NK-92 treated with Interleukin-12 subunit alpha and Interleukin-12 subunit beta, amount 100 ng/mL, for 24 hours (cell line): Measurements from ENCODE around the gene ANGEL1.

ENCODE experiments used
- DNase-seq: peaks from one replicate; lab custom pipeline; 2025; lab: John Stamatoyannopoulos, UW

Gene ANGEL1

DNA sequence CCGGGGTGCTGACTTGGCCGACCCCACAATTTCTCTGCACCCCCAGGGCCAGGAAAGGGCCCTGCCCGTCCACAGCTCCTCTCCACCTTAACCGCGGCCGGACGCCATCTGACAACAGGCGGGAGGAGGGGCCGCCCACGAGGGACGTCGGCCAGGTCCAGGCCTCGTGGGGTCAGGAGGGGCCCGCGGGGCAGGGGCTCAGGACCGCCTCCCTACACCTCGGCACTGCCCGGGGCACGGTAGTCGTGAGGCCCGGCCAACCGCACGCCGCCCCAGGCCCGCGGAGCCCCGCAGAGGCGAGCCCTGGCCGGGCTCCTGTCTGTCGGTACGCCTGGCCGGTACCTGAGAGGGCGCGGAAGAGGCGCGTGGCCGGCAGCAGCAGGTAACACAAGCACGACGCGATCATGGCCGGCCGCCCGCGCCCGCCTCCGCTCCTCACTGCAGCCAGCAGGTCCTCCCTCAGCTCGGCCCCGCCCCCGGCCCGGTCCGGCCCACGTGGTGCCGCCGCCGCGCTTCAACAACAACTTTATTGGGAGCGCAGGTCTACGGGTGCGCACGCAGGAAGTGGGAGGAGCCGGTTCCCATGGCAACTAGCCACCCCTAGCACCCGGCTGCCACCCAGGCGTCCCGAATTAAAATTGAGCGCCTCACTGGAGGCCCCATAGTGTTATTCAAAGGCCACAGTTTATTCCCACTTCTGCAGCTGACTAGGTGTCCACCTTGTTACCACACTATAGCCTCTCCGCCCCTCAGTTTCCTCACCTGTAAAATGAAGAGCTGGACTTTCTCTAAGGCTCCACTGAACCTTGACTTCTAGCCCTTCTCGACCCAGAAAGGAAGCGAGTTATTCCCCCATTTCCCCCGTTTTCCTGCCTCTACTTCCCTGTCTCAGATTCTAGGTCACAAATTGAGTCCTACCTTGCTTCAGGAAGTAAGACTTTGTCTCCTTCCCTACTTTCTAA, at the start of gene ANGEL1:
Gene ANGEL1, minus strand, starts transcription at position 461 of the 962 bp plus-strand sequence. Its CDS starts 55 bp downstream, at position 406.
- DNase-seq = peak; percentile 95

GRCh38 chr14:76861574-76862255, 49.0 kb upstream of the ANGEL1 start:
- DNase-seq = no peak

- no peak for DNase-seq
These were observed 44.1 kb upstream of the ANGEL1 start for GRCh38 chr14:76856769-76857168.

GRCh38 chr14:76855066-76855465, 42.4 kb upstream of the ANGEL1 start:
- no peak for DNase-seq

DNA sequence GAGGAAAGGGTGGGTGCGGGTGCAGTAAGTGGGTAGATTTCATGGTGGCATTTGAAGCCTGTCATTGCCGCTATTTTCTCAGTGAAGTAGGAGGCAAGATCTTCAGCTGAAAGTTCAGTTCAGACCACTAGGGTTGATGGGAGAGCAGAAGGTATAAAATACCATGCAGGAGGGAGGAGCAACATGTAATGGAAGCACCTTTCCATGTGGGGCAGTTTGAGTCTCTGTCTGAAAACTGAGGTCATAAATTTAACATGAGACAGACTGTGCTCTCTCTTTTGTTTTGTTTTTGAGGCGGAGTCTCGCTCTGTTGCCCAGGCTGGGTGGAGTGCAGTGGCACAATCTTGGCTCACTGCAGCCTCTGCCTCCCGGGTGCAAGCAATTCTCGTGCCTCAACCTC, 36.2 kb upstream of the ANGEL1 start:
- DNase-seq = no peak

- no peak for DNase-seq
These were observed 33.8 kb upstream of the ANGEL1 start for GRCh38 chr14:76846331-76847047.

GRCh38 chr14:76844223-76844622, 31.5 kb upstream of the ANGEL1 start:
- DNase-seq = no peak

GRCh38 chr14:76842414-76842813, 29.7 kb upstream of the ANGEL1 start:
- DNase-seq = no peak

- DNase-seq = no peak
These were observed 24.8 kb upstream of the ANGEL1 start for GRCh38 chr14:76837524-76837923.

GRCh38 chr14:76836029-76836630, 23.4 kb upstream of the ANGEL1 start:
- no peak for DNase-seq

DNA sequence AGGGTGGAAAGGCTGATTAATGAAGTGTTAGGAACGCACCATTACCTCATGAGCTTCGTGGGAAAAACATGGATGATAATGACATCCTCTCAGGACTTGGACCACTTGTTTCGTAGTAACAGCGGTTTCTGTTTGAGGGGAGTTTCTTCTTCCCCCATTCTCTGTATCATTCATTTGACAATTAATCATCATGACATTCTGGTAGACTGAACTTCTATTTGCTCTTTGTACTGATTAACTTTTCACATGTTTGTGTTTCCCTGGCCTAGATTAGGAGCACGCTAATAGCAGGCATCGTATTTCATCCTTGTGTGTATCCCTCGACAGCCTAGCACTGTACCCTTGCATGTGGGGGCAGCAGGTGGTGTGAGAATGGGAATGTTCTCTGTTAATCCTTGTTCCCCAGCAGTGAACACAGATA, 21.6 kb upstream of the ANGEL1 start:
- no peak for DNase-seq

DNA sequence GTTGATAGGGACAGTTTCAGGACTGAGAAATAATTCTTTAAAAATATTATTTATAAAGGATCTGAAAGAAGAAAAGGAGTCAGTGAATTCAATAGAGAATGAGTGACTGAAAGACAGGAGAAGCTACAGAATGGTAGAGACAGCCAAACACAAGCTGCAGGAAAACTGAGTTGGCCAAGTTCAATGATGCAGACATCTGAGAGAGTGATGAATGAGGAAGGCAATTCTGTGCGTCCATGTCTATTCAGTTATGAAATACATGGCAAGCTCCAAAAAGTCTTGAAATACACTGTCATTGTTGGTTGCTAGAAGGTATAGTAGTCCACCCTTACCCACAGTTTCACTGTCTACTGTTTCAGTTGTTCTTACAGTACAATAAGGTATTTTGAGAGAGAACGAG, 20.3 kb upstream of the ANGEL1 start:
- DNase-seq = no peak

- DNase-seq = no peak
These were observed 19.9 kb upstream of the ANGEL1 start for GRCh38 chr14:76832503-76832988.

DNA sequence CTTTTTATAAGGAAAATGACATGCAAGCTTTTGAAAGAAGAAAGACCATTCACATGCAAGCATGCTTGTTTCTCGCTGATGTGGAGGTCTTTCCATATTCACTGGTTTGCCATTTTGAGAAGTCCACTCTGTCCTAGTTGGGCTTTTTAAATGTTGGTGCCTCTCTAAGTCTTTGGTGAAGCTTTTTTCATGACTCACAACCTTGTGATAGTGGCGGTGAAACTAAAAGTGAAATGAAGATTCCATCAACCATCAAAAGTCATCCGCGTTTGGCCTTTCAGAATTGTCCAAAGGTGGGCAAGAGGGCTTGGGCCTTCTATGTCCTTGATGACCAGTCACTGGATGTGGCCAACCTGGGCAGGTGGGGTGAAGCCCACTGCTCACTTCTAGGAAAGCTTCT, 17.9 kb upstream of the ANGEL1 start:
- DNase-seq = no peak

GRCh38 chr14:76829650-76830421, 17.2 kb upstream of the ANGEL1 start:
- DNase-seq = no peak

GRCh38 chr14:76829013-76829365, 16.3 kb upstream of the ANGEL1 start:
- DNase-seq = no peak

DNA sequence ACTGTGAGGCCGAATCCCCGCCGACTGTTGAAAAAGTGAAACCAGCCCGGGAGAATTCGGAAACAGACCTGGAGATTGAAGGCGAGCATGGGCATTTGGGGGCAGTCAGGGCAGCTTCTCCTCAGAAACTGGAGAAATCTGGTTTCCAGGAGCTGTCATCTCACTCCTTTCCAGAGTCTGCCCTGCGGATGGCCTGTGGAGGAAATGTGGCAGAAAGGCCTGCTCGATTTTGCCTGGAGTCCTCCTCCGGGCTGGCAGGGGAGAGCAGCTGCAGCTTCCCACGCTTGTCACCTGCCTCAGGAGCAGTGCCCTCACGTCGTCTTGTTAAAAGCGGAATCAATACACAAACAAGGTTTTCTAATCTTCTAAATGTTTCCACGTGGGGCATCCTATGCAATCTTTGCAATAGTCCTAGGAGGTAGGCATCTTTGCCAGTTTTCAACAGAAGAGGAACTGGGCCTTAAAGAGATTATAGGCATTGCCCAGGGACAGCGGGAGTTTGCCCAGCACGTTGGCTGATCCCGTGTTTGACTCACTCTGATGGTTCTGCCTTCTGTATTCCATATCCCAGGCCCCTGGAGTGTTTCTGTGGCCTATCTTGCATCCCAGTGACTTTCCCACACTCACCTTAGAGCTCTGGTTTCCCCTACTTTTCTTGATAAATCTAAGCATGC, 15.8 kb upstream of the ANGEL1 start:
- no peak for DNase-seq

- no peak for DNase-seq
These were observed 15.1 kb upstream of the ANGEL1 start for GRCh38 chr14:76827696-76828296.

DNA sequence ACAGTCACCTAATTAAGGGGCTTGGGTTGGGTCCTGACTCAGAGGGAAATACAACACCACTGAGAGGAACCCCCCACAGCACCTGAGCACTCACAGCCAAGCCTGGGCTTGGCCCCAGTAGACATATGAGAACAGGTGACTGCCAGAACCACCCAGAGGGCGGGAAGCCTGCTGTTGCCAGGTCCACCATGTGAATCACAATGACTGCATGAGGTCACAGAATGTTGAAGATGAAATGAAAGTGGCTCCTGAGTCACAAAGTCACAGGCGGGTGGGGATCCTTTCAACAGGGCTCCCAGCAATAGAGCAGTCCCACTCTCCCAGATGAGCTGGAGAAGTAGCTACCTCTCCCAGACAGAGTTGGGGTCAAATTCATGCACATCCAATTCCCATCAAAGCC, 13.4 kb upstream of the ANGEL1 start, which contains the start of gene LRRC74A:
Gene LRRC74A, plus strand, starts transcription at position 287 of the 400 bp plus-strand sequence. CDS start 290 bp downstream, outside the sequence.
- no peak for DNase-seq

DNA sequence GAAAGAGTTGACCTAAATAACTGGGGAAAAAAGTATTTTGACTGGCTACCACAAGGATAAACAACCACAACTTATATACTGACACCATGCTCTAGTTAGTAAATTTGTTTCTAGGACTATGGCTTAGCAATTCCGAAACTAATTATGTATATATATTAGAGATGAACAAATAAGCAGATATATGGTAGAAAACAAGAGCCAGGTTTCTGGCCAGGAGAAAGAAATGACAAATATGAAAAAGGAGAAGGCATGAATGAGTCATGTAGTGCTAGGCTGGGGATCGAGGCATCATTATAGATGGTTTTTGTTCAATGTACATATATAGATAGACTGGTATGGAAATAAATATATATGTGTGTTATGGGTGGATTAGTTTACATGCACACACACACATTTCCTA, 8.0 kb upstream of the ANGEL1 start:
- DNase-seq = no peak
